Measurements from ENCODE around the gene TLE4.
"Not testable (repeated sequence)": the region's sequence is repeated elsewhere in the genome, so short reads cannot be mapped to it uniquely, and the experiment has no call there.

Gene TLE4

DNA sequence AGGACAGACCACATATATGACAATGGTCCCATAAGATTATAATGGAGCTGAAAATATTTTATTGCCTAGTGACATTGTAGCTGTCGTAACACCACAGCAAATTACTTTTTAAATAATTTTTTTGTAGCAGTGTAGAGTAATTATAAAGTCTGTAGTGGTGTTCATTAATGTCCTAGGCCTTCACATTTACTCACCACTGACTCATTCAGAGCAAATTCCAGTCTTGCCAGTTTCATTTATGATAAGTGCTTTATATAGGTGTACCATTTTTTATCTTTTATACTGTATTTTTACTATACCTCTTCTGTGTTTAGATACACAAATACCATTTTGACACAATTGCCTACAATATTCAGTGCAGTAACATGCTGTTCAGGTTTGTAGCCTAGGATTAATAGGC is 67.6 kb downstream of the TLE4 start:
- DNase-seq: no peak

DNA sequence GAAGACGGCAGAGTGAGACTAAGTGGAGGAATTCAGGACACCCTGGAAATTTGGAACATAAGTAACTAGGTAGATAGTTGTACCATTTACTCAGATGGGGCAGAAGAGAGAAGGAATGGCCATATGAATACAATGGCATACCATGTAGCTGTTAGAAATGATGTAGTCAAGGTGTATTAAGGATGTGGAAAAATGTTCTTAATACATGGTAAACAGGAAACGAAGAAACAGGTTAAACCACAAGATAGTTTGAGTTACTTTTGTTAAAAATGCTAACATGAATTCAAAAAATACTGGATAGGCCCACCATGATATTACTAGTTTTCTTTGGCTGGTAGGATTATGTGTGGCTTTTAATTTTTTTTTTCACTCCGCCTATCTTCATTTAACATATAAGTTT is 68.3 kb downstream of the TLE4 start:
- not testable (repeated sequence) for DNase-seq

DNA sequence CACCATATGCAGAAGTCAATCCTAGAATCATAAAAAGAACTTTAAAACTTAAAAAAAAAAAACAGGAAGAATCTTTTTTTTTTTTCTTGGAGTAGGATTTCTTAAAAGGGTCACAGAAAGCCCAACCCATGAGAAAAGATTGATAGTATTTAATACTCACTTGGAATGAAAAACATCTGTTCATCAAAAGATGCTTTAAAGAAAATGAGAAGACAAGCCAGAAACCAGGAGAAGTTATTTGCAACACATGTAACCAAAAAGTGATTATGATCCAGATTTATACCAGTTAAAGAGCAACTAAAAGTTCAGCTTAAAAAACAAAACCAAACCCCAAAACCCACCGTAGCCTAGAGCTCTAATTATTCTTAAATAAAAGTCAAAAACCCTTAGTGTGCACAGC is 69.3 kb downstream of the TLE4 start:
- no peak for DNase-seq

GRCh38 chr9:79642671-79643070 is 70.9 kb downstream of the TLE4 start:
- no peak for DNase-seq

GRCh38 chr9:79644048-79644447 is 72.3 kb downstream of the TLE4 start:
- DNase-seq: no peak

DNA sequence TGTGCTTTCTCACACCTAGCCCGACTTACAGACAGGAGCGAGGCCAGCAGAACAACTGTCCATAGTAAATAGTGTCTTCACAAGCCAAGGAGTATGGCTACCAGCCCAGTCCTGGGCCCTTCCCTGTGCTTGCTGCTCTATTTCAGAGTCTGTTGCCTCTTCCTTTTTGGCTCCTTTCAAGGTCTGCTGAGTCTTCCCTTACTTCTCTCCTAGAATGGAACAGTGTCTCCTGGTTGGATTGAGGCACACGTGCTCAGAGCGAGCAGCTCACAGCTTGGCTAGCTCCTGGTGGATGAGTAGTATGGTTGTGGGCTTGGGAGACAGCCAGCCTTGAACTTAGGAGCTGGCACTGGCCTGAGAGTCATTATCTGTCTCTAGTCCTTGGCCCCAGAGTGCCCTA is 72.8 kb downstream of the TLE4 start:
- DNase-seq: no peak

- DNase-seq: no peak
Observed at GRCh38 chr9:79645110-79645509, 73.3 kb downstream of the TLE4 start.

DNA sequence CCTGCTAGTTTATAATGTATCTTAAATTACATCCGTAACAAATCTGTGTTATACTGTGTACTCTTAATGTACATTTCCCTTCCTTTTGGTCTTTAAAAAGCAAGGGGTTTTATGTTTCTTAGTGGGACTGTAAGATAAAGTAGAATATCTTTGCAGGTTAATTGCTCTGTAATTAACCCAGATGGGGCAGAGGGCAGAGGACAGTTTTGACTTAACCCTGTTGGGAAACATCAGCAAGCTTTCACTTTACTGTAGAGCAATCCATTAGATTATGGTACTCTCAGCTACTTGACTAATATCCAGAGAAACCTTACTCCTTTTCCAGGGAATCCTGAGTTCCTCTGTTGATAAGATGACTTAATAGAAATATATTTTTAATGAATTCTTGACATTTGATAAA is 74.3 kb downstream of the TLE4 start:
- no peak for DNase-seq

DNA sequence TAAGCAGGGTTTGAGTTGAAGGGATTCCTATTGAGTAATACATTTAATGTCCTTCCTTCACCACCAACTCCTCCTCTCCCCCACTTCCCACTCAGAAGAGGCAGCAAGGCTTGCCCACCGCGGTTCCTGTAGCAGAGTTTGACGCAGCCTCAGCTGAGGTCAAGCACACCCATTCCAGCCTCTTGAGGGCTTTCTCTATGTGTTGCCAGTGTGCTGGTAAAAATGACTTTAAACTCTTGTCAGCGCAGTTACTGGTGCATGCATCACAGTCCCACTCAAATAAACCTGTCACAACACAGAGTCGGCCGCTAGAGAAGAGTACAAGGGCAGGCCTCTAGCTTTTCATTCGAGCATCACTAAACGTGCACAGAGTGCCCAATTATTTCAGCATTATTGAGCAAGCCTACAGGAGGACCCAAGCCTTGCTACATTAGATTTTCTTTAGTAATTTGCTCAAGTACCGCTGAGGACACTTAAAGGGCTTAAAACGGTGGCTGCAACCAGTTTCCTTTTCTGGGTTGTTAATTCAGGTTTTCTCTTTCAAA is 79.6 kb downstream of the TLE4 start:
- no peak for DNase-seq

- DNase-seq: no peak
Observed at GRCh38 chr9:79652598-79652997, 80.8 kb downstream of the TLE4 start.

- not testable (repeated sequence) for DNase-seq
Observed at GRCh38 chr9:79654591-79655382, 83.0 kb downstream of the TLE4 start.

GRCh38 chr9:79655551-79655950 is 83.8 kb downstream of the TLE4 start:
- DNase-seq: no peak

GRCh38 chr9:79656169-79656568 is 84.4 kb downstream of the TLE4 start:
- no peak for DNase-seq

- DNase-seq: no peak
Observed at GRCh38 chr9:79657891-79658290, 86.1 kb downstream of the TLE4 start.

- DNase-seq: no peak
Observed at GRCh38 chr9:79658926-79659325, 87.2 kb downstream of the TLE4 start.

DNA sequence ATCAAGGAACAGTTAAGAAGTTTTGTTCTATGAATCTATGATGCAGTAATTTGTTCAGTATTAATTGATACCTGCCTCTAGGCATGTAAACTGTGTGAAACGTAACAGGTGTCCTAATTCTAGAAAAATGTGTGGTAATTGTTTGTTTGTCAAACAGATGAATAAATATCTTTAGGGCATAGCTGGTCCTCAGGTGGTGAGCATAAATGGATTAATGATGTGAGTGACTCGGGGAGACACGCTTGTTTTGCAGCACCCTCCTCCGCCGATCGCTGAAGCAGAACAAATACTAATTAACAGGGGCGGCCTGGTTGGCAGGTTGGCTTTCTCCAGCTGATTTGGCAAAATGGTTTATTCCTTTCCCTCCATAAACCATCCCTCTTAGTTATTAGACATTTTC is 88.8 kb downstream of the TLE4 start:
- peak; percentile 30 to 44 for DNase-seq

- no peak for DNase-seq
Observed at GRCh38 chr9:79661279-79661678, 89.5 kb downstream of the TLE4 start.

- DNase-seq: no peak
Observed at GRCh38 chr9:79661886-79662536, 90.2 kb downstream of the TLE4 start.

- no peak for DNase-seq
Observed at GRCh38 chr9:79662537-79662956, 90.8 kb downstream of the TLE4 start.

GRCh38 chr9:79663300-79663699 is 91.5 kb downstream of the TLE4 start:
- no peak for DNase-seq

- DNase-seq: no peak
Observed at GRCh38 chr9:79663878-79664277, 92.1 kb downstream of the TLE4 start.

GRCh38 chr9:79664375-79664831 is 92.6 kb downstream of the TLE4 start:
- no peak for DNase-seq

DNA sequence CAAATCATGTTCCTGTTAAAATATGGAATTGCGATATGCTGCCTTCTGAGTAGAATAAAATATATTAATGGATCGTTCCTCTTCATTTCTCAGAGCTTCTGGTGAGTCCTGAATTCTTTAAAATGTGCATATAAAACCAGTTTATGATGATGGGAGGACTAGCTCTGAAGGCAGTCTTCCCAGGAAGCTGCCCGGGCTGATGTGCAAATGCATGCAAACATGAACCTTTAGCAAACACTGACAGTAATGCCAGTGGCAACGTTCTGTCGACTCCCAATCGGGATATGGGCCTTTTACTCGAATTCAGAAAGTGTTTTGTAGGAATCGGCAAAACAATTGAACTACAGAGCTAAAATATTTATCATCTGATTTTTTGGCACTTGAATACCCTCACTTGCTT is 93.6 kb downstream of the TLE4 start:
- no peak for DNase-seq

DNA sequence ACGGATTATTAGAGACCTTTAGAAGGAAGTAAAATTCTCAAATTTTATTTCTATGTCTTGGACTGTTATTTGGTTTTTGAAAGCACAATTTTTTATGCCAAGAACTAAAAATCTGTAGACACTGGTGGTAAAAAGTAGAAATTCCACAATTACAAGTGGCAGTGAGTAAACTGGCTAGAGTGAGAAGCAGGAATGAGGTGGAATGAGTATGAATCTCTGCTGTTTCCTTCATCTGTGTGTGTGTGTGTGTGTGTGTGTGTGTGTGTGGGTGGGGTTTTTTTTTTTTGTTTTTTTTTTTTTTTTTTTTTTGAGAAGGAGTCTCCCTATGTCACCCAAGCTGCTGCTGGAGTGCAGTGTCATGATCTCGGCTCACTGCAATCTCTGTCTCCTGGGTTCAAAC is 94.2 kb downstream of the TLE4 start:
- no peak for DNase-seq

All from cerebellar nuclear complex (tissue), 1 donor.